Measurements from ENCODE around the gene FOXG1.

Gene FOXG1

GRCh38 chr14:28774764-28775735 lies 8.5 kb downstream of the FOXG1 start:
- DNase-seq: peak in 3 of 56 donors; percentile 24 to 71 (median 59)

GRCh38 chr14:28776482-28777266 lies 10.1 kb downstream of the FOXG1 start:
- no peak for DNase-seq

- DNase-seq: peak in 3 of 56 donors; percentile 16 to 34 (median 32)
Observed at GRCh38 chr14:28777471-28778137, 11.0 kb downstream of the FOXG1 start.

- peak in 1 of 56 donors; percentile 22 for DNase-seq
Observed at GRCh38 chr14:28778138-28779117, 11.8 kb downstream of the FOXG1 start.

- no peak for DNase-seq
Observed at GRCh38 chr14:28779456-28779855, 12.9 kb downstream of the FOXG1 start.

GRCh38 chr14:28780843-28781820 lies 14.5 kb downstream of the FOXG1 start:
- DNase-seq: peak in 1 of 56 donors; percentile 30

GRCh38 chr14:28782301-28782700 lies 15.7 kb downstream of the FOXG1 start:
- no peak for DNase-seq

GRCh38 chr14:28783664-28784063 lies 17.1 kb downstream of the FOXG1 start:
- DNase-seq: no peak

- DNase-seq: peak in 1 of 56 donors; percentile 12
Observed at GRCh38 chr14:28784096-28785048, 17.8 kb downstream of the FOXG1 start.

GRCh38 chr14:28785096-28785952 lies 18.7 kb downstream of the FOXG1 start:
- DNase-seq: peak in 26 of 56 donors; percentile 22 to 67 (median 46)

- DNase-seq: no peak
Observed at GRCh38 chr14:28807518-28807917, 40.9 kb downstream of the FOXG1 start.

- DNase-seq: no peak
Observed at GRCh38 chr14:28813810-28814209, 47.2 kb downstream of the FOXG1 start.
